HS-5 (cell line): ENCODE measurements around the gene FOXO6.

Experiments used
- DNase-seq: peaks from one replicate; pipeline ENCODE4 v3.0.0-alpha.2; 2012; ENCODE audit warnings: low read depth

The FOXO6 gene

DNA sequence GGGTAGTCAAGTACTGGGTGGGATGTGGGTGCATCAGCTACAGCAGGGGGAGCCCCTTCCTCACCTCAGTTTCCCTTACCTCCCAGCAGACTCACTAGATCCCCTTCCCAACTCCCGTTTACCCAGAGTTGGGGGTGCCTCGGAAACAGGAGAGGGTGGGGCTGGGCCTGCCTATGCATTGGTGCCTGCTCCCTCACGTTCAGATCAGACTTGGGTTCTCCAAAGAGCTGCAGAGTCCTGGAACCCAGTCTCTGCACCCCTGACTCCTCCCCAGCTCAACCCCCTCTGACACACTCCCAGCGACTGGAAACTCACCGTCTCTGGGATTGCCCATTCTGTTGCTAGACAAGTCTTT lies 6.0 kb downstream of the FOXO6 start:
- DNase-seq, result no peak

DNA sequence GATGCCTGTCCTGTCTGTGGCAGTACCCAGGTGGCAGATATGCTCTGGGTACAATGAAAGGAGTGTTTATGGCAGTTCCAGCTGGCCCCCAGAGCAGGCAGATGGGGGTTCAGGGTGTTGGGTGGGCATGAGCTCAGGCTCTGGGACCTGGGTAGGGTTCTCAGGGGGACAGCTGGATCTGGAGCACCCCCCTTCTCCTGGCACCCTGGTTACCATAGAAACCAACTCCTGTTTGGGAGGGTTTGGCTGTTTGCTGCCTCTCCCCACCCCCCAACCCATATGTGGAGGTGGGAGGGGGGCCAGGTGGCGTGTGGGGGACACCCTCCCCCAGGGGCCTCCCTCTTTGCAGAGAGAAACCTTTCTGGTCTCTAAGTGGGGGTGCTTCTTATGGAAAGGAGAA lies 7.1 kb downstream of the FOXO6 start:
- no peak for DNase-seq

DNA sequence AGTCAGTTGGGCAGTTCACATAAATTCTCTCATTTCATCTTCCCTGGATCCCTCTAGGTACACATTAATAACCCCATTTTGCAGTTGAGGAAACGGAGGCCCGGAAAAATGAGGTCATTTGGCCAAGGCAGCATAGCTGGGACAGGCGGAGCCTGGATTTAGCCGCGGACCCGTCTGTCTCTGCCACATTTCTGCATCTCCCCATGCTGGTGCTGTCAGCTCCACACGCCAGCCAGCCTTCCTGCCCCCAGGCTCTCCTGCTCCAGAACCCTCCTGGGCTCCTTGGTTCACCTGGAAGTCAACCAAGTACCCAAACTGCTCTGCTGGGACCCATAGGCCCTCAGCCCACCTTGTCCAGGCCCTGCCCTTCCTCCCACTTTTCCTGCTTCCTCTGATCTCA lies 7.6 kb downstream of the FOXO6 start:
- no peak for DNase-seq

DNA sequence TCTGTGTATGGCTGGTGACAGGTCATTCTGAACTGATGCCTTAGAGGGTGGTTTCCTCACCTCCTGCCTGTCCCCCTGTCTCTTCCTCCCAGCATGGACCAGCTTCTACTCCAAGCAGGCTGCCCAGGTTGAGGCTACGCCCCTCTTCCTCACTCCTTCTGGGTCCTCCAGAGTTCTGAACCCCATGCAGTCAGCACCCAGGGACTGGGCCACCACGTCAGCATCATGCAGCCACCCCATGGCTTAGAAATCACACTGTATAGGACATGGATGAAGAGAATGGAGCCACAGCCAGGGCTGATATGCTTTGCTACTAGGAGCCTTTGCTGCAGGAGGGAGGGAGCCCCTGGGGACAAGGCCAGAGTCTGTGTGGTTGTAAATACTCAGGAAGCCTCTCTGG lies 8.3 kb downstream of the FOXO6 start:
- DNase-seq, result no peak

DNA sequence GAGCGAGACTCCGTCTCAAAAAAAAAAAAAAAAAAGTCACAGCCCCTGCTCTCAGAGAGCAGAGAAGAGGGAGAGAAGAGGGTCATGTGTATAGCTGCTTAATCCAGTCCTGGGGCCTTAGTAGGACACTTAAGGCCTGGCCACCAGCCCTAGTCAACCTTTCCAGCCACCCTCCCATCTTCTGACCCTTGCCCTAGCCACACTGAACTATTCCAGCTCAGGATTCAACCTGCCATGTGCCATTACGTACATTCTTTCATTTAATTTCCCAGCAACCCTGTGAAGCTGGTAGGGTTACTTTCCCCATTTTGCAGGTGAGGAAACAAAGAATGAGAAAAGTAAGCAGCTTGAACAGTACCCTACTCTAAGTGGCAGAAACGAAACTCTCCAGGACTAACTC lies 9.0 kb downstream of the FOXO6 start:
- no peak for DNase-seq

DNA sequence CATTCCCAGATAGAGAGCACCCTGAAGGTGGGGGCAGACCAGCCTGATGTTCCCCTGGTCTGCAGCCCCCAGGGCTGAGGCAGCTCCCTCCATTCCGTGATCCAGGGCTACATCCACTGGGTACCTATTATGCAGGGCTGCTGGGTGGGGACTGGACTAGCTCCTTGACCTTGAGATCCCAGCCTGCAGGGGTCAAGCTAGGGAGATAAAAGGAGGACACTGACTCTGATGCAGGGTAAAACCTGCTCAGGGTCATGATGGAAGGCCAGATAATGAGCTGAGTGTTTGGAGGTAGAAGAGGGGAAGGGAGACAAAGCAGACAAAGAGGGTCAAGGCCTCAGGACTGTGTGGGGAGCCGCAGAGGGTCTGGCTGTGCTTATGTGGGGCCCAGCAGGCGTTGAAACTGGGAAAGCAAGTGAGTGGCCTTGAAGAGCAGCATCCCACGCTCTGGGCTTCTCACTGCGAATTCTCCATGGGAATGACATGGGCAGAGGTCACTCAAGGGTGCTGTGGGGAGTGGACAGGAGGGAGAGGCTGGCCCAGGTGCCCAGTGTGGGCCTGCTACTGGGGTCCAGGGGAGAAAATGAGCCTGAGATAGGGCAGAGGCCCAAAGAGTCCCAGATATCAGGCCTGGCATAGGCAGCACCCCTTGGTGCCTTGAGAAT lies 9.7 kb downstream of the FOXO6 start:
- DNase-seq, result no peak

DNA sequence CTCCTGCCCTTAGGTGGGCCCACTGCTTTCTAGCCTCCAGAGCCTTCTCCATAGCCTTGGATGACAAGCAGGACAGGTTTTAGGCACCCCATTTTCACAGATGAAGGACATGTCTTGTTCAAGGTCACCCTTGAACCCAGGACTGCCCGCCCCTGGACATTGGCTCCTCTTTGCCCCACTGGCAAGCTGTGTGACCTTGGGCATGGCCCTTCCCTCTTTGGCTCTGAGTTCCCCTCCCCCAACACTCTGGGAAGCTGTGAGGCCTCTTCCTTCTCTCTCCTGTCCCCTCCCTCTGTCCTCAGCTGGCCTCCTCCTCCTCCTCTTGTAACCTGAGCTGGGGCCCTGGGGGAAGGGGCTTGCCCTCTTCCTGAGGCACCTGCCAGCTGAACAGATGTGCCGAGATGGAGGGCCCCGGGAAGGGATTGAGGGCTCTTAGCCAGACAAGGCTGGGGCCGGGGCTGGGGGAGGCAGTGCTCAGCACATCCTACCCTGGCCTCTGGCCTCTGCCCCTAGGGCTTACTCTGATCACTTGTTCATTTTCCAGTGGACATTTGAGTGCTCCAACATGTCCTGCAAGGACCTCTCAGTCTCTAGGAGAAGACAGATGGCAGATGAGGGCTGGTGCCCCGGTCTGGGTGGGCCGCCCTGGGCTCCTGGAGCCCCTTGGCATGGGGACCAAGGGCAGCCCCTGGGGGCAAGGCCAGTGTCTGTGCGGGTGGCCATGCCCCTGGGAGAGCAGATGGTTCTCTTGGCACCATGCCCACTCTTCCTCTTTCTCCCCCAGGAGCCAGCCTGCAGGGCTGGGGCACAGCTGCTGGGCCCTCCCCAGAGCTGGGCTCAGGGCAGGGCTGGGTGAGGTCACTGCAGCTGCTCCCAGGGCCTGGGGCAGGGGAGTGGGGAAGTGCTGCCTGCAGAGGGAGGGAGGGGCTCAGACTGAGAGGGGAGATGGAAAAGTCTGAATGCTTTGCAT lies 10.7 kb downstream of the FOXO6 start:
- no peak for DNase-seq

DNA sequence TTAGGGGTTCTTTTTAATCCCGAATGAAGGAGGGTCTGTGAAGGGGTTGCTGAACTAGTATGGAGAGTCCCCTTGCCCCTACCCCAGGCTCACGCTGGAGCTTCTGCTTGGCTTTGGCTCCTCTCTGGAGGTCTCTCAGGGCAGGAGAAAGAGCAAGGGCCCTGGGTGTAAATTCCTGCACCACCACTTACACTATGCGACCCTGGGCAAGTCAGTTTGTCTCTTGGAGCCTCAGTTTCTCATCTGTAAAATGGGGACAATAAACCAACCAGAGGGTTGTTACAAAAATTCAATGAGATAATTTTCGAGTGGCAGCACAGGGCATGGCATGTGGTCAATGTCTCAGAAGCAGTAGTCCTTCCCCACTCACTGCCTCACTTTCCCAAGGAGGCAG lies 11.4 kb downstream of the FOXO6 start:
- no peak for DNase-seq

DNA sequence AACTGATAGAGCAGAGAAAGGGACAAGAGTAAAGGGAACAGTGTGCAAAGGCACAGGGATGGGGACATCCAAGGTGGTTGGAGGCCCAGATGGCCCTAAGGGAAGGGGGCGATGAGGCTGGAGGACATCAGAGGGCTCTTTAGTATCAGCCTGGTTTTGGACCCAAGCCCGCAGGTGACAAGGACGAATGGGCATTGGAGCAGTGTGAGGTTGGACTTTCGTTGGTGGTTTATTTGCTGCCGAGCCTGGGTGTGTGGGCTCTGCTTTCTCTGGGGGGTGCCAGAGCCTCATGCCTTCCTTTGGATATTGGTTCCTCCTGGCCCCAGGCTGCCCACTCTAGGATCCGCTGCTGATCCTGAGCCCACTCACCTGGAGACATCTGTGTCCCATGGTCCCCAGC lies 12.1 kb downstream of the FOXO6 start:
- DNase-seq, result no peak

DNA sequence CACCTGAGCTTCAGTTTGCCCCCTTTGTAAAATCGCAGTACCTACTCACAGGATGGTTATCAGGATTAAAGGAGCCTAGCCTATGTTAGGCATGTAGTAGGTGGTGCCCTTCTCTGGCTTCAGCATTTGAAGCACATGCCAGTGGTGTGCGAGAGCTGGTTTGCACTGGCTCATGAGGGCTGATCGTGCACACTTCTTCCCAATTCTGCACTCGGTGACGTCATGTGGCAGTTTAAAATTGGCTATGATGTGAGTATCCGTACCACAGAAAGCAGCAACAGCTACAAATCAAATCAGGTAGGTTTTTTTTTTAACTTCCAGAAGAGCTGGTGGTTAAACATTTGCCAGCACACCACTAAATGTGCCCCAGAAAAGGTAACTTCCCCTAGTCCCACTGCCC lies 13.5 kb downstream of the FOXO6 start:
- no peak for DNase-seq

DNA sequence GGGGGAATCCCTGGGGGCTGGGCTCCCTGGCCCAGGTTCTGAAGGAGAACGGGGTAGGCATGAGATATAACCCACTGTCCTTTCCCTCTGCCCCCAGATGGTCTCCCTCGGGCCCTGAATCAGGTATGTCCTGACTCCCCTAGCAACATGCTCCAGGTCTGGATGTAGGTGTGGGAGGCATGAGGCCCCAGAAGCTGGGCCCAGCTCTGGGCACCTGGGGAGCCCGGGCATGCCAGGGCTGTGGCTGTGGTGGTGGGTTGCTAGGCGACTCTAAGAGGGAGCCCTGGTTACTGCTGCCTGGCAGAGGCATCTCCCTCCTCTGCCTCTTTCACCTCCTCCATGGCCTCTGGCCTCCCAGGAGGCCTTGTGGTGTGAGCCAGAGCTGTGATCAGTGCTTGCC lies 16.2 kb downstream of the FOXO6 start:
- no peak for DNase-seq

DNA sequence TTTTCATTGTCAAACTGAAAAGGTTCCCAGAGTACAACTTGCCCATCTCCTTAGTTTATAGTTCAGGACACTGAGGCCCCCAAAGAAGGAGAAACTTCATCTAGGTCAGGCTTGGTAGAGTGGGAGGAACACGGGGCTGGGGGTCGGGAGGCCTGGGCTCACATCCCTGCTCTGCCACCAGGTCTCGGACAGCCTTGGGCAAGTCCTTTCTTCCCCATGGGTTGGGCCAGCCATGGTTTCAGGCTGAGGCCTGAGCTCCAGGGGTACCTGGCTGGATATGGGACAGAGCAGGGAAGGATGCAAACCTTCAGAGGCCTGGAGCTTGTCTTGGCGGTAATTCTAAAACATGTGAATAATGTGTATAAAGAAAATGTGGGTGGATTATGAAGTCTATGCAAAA lies 17.0 kb downstream of the FOXO6 start:
- no peak for DNase-seq

DNA sequence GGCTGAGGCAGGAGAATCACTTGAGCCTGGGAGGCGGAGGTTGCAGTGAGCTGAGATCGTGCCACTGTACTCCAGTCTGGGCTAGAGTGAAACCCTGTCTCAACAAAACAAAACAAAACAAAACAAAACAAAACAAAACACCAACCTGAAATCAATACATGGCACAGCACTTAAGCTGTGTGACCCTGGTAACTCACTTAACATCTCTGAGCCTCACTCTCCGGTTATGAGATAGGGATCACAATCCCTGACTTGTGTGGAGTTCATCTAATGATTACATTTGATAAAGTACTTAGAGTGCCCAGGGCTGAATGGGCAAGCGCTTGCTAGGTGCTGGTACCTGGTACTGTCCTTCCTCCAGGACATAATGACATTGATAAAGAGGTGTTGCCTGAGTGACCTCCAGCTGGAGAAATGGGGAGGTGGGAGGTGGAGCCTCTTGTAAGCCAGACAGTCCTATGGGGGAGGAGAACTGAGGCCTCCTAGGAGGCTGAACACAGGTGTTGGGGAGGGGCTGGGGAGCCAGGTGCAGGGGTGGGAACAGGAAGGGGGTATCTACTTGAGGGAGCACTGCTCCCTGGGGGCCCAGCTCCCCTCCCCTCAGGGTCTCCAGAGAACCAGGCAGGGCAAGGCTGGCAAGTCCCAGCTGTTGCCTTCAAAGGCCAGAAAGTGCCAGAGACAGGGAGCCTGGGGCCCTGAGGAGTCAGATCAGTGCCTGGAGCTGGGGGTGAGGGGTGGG lies 17.9 kb downstream of the FOXO6 start:
- no peak for DNase-seq

DNA sequence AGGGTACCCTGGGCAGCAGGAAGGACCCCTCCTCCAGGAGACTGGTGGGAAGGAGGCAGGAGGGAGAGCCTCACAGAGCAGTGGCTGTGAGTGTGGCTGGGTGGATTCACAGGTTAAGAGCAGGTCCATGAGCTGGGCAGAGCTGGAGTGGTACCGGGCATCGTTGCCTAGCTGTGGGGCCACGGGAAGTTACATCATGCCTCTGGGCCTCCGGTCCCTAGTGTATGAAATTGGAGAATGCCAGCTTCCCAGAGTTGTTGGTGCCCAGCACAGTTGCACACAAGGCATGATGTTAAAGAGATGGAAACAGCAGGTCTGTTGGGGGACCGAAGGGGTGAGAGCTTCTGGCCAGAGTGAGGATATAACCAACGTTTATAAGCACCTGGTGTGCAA lies 18.5 kb downstream of the FOXO6 start:
- DNase-seq, result no peak

DNA sequence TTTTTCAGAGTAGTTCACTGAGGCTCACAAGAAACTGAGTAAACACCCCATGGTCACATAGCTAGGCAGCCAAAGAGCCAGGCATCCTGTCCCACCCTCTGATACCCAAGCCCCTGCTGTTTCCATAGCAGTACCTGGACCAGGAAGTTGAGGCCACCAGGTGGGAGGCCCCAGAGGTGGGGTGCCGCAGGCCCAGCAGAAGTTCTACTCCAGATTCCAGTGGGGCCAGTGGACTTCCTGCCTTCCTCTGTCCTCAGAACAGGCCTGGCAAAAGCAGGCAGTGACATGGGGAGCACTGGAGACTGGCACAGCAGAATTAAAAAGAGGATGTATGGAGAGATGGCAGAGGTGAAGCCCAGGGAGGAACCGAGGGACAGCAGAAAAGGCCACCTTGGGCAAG lies 19.0 kb downstream of the FOXO6 start:
- no peak for DNase-seq

DNA sequence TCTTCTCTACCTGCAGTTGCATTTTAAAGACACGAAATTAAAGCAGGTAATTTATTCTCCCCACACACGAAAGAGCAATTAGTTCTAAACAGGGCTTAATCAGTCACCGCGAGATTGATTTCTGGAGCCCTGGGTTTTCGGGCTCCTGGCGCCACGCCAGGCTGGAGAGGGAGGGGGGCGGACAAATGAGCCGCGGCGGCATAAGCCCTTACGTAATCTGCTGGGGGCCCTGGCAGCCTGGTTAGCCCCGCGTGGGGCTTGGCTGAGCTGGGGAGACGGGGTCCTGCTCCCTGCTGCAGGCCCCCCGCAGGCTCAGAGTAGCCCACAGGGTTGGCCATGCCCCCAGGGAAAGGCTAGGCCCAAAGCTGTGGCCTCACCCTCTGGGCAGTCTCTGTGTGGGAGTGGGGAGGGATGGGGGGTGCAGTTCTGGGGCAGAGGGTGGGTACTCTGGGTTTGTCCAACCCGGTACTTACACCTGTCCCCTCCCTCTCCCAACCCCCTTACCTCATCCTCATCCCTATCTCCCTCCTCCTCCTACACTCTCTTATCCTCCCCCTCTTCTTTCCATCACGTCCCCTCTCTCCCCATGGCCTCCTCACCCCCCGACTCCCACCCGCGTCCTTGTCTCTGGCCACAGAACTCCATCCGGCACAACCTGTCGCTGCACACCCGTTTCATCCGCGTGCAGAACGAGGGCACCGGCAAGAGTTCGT lies 19.9 kb downstream of the FOXO6 start:
- DNase-seq, result no peak

DNA sequence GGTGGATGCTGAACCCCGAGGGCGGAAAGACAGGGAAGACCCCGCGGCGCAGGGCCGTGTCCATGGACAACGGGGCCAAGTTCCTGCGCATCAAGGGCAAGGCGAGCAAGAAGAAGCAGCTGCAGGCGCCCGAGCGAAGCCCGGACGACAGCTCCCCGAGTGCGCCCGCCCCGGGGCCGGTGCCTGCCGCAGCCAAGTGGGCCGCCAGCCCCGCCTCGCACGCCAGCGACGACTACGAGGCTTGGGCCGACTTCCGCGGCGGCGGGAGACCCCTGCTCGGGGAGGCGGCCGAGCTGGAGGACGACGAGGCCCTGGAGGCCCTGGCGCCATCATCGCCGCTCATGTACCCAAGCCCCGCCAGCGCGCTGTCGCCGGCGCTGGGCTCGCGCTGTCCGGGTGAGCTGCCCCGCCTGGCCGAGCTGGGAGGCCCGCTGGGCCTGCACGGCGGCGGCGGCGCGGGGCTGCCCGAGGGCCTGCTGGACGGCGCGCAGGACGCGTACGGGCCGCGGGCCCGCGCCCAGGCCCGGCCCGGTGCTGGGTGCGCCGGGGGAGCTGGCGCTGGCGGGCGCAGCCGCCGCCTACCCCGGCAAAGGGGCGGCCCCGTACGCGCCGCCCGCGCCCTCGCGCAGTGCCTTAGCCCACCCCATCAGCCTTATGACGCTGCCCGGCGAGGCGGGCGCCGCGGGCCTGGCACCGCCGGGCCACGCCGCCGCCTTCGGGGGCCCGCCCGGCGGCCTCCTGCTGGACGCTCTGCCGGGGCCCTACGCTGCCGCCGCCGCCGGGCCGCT lies 20.7 kb downstream of the FOXO6 start:
- DNase-seq, result peak; percentile 16

DNA sequence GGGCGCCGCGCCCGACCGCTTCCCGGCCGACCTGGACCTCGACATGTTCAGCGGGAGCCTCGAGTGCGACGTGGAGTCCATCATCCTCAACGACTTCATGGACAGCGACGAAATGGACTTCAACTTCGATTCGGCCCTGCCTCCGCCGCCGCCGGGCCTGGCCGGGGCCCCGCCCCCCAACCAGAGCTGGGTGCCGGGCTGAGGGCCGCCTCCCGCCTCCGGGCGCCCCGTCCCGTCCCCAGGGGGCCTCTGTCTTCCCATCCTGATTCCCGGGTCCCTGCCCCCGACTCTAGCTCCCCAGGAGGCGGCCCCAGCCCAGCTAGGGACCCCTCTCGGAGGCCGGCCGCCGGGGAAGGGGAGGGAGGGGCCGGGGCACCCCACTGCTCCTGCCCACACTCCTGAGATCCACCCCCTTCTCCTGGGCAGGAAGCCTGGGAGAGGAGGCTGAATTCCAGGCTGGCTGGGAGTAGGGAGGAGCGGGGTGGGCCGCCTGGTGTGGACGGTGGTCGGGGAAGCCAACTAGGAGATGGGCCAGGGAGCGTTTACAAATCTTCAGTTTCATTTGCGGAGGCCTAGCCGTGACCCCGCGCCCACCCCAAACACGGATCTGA lies 21.4 kb downstream of the FOXO6 start:
- peak; percentile 31 for DNase-seq

DNA sequence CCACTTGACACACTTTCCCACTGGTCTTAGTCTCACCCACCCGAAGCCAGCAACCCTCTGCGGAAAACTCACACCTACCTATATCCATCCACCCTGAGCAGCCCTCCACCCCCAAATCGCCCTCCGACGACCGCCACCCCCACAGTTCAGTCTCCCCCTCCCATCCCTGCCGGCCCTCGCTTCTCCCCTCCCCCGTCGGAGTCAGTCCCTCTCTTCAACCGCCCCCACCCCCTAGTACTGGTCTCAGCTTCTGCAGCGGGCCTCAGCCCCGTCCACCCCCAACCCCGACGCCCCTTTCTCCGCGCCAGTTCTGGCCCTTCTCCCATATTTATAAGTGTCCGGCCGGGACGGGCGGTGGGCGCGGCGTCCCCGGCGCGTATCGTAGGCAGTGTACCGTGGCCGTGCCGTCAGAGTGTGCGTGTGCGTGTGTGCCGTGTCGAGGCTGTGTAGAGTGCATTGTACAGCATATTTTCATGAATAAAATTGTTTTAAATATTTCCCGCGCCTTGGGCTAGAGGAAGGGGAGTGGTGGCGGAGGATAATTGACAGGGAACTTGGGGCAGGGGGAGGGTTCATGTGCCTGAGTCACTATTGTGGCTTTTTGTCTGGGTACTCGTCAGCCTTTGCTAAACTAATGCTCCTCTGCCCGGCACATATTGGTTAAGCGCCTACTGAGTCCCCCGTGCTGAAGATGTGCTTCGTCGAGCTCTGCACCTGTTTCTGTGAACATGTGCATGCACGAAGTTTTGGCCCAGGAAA lies 22.0 kb downstream of the FOXO6 start:
- peak; percentile 16 for DNase-seq

DNA sequence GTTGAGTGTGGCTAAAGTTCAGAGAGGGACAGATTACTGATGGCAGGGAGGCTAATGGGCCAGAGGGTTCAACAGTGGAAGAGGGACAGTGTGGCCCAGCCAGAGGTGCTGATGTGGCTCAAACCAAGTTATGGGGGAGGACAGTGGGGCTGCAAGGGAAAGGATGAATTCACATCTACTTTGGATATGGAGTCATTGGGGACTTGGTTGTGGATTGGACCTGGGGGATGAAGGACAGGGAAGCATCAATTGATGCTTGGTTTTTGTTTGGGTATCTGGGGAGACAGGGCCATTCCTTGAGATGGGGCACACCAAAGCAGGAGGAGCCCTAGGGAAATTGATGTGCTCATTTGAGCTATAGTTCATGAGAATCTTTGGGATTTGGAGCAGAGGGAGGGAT lies 23.3 kb downstream of the FOXO6 start:
- DNase-seq, result no peak
